ENCODE results near the gene ELMO1. TPM values are rescaled to one million over a fixed set of nuclear protein-coding genes. Genes with fewer than 3 reads are reported as not detected.

ELMO1 gene
- total RNA-seq, 1 experiment from 2014 or later = 0.36 TPM

DNA sequence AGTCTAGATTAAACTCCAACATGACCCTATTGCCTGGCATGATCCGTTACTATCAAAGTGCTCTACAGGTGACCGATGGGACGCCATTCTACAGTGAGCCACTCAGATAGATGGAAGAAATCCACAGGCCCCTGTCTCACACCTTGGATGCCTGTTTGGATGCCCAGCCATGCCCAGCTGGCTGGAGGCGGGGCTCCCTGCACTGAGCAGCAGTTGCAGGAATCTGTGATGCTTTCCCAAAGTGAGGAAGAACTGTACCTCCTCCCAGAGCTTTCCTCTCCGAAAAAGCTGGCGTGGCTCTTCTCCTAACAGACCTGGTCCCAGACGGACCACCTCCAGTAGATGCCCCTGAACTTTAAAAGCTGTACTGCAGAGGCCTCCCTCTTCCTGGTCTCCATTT is 253.3 kb downstream of the ELMO1 start:
- DNase-seq (ENCODE audit: low read depth) = no peak

DNA sequence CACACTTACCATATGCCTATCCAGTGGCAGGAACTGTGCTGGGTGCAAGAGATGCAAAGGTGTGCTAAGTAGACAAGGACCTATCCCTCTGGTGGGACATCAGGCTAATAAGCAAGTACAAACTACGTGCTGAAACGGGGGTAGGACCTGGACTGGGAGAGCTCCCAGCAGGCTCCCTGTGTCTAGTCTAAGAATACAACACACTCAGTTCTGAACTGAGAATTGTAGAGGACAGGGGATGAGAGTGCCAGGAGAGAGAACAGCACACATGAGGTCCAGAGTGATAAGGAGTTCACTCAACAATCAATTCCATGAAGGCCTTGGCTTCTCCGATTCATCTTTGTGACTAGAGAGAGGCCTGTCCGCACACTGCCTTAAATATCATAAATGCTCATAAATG is 253.7 kb downstream of the ELMO1 start:
- DNase-seq (ENCODE audit: low read depth) = no peak

DNA sequence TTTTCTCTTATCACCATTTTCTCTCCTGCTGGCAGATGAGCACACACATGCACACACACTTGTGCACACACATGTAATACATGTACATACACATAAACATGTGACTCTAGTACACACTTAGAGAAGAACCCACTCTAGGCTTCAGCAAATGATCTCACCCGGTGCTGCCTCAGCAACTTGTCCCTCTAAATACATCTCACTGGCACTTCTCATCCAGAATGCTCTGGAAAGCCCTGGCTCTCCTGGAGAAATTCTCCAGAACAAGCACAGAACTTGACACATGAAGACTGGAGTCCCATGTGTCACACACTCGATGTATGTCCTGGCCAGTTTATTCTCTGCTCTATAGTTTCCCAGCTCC is 254.9 kb downstream of the ELMO1 start:
- DNase-seq (ENCODE audit: low read depth) = no peak

DNA sequence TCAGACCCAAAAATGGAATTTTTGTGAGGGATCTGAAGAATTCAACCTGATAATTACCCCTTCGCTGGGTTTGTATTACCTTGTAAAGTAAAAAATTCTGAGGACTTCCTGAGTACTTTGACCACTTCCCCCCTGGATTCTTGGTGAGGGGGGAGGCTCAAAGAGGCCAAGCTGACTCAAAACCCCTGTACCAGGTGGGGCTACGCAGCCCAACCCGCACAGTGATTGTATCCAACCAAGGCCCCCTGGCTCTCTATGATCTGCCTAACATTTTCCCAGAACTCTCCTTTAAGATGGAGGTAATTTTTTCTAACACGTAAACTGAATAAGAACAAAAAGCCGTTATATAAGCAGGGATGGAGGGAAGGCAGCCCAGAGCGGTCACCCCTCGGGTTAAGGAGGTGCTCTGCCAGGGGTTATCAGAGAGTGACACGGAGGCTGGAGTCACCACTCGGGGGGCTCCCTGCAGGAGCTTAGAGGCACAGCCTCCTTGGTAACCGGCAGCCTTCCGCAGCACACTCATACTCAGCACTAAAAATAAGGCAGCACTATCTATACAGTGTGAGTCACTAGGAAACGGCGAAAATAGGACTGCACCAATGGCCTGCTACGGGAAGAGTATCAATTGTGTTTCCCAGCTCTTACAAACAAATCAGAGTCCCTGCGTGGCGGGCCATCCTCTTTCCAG is 255.4 kb downstream of the ELMO1 start:
- no peak for DNase-seq (ENCODE audit: low read depth)

DNA sequence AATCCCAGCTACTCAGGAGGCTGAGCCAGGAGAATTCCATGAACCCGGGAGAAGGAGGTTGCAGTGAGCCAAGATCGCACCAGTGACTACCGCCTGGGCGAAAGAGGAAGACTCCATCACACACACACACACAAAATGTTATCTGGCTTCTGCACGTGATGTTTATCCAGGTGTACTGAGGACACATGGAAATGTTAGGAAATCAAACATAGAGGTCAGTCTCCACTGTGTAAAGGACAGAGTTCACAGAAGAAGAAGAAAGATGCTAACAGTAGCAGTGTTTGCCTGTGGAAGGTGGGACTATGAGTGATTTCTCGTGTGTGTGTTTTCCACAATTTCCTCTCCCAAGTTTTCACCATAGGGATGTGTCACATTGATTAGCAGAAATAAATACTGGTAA is 256.9 kb downstream of the ELMO1 start:
- no peak for DNase-seq (ENCODE audit: low read depth)

DNA sequence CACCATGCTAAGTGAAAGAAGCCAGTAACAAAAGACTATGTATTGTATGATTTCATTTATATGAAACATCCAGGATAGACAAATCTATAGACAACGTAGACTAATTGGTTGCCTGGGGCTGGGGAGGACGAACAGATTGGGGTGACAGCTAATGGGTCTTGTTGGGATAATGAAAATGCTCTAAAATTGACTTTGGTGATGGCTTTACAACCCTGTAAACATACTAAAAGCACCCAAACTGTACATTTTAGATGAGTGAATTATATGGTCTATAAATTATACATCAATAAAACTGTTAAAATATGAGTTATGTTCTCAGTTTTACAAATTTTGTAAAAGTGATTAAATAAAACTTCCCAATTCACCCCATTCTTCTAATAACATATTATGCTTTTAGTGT is 261.5 kb downstream of the ELMO1 start:
- no peak for DNase-seq (ENCODE audit: low read depth)

DNA sequence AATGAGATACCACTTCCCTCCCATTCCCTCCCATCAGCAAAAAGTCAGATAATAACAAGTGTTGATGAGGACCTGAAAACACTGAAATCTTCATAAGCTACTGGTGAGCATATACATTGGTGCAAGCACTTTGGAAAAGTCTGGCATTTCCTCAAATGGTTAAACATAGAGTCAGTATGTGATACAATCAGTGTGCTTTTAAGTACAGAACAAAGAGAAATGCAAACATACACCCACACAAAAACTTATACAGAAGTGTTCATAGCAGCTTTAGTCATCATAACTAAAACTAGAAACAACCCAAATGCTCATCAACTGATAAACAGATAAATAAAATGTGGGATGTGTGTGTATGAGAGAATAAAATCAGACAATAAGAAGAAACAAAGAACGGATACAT is 261.9 kb downstream of the ELMO1 start:
- DNase-seq (ENCODE audit: low read depth) = no peak

DNA sequence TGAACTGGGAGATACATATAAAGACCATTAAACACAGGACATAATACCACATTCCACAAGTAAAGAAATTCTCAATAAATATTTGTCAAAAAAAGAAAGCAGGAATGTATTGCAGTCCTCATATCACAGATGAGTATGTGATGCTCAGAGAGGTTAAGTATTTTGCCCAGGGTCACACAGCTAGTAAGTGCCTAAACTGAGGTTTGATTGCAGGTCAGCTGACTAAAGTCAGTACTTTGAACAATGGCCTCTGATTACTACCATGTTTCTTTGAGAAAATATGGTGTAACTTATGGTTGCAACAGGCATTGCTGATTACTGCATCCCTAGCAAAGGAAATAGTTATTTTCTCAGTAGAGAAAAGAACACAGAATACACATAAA is 267.1 kb downstream of the ELMO1 start:
- DNase-seq (ENCODE audit: low read depth) = no peak

DNA sequence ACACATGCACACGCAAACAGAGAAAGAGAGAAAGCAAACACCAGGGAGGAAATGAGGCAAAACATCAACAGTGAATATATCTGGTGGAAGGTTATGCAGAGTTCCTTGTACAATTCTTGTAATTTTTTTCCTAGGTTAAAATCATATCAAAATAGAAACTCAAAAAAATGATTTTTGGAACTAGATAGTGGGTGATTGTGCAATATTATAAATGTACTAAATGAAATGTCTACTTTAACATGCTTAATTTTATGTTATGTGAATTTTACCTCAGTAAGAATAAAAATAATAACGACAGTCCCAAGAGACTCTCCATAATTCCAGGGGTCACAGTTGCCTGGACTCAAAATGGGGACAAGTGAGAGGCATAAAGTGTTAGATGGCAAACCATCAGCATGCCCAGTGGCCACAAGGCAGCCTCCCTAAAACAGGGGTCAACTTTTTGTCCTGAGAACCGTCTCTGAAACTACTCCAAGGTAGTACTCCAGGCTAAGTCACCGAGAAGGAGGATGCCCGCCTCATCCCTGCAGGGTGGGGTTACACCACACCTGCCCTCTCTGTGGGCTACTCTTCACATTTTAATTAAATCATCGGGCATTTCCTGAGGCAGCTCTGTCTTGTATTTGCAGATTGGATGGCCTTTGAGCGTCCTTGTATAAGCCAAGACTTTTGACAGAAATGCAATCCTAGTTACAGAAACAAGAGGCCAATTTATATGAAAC is 267.7 kb downstream of the ELMO1 start:
- no peak for DNase-seq (ENCODE audit: low read depth)

DNA sequence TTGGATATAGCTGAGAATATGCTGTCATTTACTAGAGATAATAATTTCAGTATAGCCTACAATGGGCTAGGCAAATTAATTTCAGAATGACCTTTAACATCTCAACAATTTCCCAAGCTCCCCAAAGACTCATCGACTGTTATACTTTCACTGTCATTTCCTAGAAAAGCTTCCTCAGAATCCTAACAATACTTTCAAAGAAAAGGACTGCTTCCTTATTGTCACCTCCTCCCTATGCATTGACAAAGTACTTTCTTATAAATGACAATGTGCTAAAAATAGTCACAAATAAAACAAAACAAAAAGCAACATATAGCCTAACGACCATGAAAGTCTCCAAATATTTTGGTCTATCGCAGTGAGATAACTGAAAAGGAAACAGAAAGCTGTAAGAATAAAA is 272.6 kb downstream of the ELMO1 start:
- DNase-seq (ENCODE audit: low read depth) = no peak

DNA sequence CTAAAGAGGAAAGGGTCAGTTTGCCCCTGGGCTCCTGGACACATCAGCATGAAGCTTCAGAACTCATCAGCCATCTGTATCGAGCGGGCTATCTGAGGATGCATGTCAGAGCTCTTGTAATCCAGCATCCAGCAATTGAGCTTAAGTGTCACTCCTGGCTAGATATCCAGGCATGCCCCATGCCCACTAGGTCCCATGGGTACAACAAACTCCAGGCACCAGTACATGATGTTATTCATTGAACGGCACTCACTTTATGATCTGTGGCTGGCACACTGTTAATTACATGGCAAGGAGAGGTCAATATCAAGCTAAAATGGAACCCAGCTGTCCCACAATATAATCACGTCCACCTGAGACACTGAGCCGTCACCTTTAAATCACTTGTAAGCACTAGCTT is 274.2 kb downstream of the ELMO1 start:
- no peak for DNase-seq (ENCODE audit: low read depth)

DNA sequence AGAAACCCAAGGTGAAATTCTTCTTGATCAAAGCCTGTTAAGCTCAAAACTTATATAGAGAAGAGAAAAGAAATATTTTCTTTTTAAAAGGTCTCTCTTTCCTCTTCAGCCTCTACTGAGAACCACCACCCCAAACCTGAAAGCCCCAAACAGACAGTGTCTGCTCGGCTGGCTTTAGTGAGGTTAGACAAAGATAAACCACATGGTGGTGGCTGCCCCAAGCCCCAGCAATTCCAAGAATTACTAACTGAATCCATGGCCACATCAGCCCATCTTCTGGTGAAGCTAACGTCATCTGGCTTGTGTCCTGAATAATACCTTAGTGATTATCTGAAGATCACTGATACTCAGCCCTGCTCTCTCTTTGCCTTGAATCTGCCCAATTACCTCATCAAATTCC is 275.0 kb downstream of the ELMO1 start:
- DNase-seq (ENCODE audit: low read depth) = no peak

DNA sequence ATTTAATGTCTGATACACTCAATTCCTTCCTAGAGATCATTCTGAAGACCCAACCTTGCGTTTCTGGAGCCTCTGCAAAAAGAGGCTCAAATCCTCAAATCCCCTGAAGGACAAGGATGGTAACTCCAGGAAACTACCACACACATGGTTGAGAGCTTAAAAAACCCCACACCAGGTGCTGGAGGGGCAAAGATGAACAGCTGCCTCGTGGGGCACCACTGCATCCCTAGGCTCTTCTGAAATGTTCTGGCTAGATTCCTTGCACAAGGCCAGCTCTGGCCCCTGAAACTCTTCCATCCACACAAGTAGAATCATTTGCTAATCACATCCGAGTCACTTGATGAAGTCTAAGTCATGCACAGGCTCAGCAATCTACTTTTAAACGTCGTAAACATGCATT is 286.6 kb downstream of the ELMO1 start:
- no peak for DNase-seq (ENCODE audit: low read depth)

DNA sequence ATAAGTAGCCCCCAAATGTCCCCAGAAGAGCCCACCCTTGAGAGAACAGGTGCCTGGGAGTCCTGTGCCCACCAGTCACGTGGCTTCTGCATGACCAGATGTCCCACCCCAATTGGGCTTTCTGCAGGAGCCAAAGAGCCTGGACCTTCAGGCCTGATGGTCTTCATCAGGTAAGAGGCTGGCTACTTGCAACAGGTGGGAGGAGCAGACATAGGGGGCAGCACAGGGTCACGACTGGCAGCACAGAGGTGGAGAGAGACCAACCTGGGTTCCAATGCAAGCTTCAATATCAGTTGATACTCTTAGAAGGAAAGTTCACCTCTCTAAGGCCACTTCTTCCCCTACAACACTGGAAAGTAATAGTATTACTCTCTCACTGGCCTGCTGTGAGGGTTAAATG is 288.0 kb downstream of the ELMO1 start:
- no peak for DNase-seq (ENCODE audit: low read depth)

DNA sequence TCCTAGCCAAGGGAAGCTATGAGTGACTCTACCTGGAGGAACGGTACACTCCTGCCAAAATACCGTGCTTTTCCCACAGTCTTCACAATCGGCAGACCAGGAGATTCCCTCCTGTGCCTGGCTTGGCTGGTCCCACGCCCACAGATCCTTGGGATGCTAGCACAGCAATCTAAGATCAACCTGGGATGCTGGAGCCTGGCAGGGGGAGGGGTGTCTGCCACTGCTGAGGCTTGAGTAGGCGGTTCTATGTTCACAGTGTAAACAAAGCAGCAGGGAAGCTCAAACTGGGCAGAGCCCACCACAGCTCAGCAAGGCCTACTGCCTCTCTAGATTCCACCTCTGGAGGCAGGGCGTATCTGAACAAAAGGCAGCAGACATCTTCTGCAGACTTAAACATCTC is 295.3 kb downstream of the ELMO1 start:
- DNase-seq (ENCODE audit: low read depth) = no peak

DNA sequence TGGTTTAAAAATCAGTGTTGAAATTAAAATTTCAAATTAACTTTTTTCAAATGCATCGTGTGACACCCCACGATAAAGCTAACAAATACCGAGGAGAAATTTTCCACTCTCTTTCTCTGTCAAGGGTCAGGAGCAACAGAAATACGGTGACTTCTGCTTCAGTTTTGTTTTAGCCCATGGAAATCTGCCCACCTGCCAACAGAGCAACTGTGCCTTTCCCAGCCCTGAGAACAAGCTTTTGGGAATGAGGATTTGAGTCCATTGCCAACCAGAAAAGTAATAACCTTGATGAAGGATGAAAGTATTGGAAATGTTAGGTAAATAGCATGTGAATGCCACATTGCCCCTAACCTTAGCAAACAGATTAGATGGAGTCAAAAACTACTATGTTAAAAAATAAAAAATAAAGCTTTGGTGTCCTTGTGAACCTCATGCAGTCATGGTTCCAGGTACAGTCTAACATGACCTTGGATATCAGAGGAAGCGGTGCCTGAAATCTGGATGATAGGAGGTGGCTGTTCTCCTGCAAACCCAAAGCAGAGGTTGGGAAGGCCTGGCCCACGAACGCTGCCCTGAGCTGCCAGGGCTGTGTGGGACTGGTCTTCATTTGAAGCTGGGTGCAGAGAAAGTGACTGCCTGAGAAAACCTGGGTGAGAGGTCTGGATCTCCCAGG is 296.8 kb downstream of the ELMO1 start:
- DNase-seq (ENCODE audit: low read depth) = no peak

DNA sequence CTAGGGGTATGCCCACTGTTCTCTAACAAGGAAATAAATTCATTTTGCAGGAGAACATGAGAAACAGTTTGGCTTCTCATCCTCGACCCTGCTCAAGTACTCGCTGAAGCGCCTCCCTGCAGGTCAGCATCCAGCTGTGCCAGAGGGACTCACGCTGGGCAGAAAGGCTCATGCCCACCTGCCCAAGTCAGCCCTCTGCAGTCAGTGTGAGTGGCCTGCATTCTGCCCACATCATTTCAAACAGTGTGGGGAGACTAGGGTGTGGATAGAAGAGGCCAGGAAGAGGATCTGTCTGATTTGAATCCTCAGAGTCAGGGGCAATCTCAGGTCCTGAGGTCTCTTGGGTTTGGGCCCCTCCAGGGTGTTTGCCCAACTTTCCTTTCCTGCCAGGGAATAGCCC is 297.8 kb downstream of the ELMO1 start:
- DNase-seq (ENCODE audit: low read depth) = no peak

DNA sequence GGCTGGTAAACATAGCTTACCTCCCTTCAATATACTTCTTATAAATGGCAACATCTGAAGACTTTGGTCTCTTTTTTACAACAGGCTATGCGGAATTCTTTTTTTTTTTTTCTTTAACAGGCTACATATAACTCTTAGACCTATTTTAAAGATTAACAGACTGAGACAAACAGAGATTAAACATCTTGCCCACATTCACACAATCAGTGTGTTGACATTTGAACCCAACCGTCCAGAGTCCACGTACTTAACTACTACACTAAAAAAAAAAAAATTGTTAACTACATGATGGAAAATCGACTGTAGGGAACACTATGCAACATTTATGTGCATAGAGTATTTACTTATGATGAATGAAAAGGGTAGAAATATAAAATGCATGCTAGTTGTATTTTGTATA is 298.5 kb downstream of the ELMO1 start:
- DNase-seq (ENCODE audit: low read depth) = no peak

DNA sequence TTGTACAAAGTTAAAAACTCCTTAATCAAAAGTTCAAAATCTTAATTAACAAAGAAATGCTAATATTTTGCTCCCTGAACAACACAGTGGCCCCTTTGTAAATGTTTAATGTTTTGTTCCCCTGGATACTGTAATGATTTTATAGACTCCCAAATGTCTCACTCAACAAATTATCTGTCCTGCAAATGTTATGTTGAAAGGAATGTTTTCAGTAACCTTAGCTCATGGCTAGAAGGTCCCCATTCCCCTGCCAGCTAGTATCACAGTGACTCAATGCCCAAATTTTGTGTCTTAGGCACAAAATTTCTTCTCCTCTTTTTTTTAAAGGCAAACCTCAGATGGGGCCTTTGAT is 298.9 kb downstream of the ELMO1 start:
- no peak for DNase-seq (ENCODE audit: low read depth)

DNA sequence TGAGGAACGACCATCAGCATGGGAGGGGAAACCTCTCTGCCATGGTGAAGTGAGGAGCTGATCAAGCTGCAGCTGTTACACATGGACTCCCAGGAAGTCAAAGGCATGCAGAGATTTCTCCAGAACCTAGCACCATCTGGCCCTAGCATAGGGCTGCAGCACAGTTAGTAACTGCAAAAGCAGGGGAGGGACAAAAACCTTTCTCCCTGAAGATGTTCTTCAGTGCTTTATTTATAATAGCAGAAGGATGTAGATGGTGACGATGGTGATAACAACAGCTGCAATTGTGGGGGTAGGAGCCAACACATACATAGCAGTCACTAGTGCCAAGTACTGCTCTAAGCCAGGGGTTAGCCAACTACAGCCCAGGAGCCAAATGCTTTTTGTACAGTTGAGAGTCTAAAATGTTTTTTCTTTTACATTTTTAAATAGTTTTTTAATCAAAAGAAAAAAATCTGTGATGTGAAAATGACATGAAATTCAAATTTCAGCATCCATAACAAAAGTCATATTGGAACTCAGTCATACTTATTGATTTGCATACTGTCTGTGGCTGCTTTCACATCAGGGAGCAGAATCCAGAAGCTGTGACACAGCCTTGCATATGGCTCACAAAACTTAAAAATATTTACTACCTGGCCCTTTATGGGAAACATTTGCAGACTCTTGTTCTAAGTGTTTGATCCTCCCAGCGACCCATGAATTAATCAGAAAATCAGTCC is 299.5 kb downstream of the ELMO1 start:
- DNase-seq (ENCODE audit: low read depth) = no peak

DNA sequence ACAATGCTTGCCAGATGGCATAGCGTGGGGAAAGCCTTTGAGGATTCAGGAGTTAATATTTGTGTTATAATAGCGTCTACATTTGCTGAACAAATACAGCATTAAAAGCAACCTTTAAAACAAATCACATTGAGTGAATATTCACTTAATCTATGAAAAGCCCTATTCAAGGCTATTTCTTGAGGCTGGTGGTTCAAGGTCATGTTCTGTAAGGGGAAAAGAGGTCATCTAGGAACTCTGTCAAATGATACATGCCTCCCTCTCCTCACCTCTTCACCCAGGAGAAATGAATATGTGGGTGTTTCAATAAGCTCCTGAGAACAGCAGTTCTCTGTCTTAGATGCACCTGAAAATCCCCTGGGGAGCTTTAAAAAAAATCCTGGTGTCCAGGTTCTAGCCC is 303.0 kb downstream of the ELMO1 start:
- DNase-seq (ENCODE audit: low read depth) = no peak

DNA sequence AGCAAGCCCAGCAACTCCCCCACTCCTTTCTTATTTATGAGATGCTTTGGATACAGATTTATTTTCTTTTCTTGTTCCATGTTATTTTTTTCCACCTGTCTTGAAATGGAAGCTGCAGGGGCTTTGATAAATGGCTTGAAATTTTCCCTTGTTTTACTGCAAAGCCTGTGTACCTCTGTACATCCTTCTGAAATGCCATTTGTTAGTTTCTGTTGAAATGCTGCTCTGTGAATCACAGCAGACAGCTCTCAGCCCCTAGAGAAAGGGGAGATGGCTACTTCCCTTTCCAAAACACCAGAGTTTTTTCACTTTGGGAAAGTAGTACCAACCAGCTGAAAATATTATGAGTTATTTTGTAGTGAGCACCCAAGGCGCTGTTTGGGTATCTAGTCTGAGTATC is 304.2 kb downstream of the ELMO1 start:
- DNase-seq (ENCODE audit: low read depth) = no peak

DNA sequence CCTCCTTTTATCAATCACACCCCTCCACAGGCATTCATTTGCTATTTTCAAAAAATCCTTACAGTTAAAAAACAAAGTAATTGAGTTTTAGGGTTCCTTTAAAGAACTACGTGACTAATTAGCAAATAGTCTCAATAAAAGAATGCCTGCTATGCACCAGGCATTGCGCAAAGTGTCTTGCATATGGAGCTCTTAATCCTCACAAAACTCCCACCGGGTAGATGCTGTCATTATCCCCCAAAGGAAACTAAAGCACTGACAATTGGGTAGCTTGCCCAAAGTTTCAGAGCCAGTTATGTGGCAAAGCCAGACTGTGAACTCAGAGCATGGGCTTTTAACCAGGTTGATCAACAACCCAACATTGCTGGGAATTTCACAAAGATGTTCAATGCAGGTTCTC is 305.7 kb downstream of the ELMO1 start:
- DNase-seq (ENCODE audit: low read depth) = no peak

Data from RPMI7951 (cell line).